Activated T-helper 9 cell treated with anti-CD3 and anti-CD28 coated beads, Interleukin-2, amount 50 U/mL, for 16 hours (primary cell): ENCODE results near the gene SHB.
"Not testable (repeated sequence)": the region's sequence is repeated elsewhere in the genome, so short reads cannot be mapped to it uniquely, and the experiment has no call there.

Experiments
- DNase-seq: peaks from one replicate; pipeline ENCODE4 v3.0.0-alpha.2; 2020; ENCODE audit warnings: low read depth

Gene SHB

GRCh38 chr9:38062498-38063362 lies 6.3 kb downstream of the SHB start:
- DNase-seq, result no peak

- no peak for DNase-seq
Measured at GRCh38 chr9:38062106-38062497, 6.9 kb downstream of the SHB start.

- no peak for DNase-seq
Measured at GRCh38 chr9:38061326-38061977, 7.6 kb downstream of the SHB start.

GRCh38 chr9:38060681-38061080 lies 8.3 kb downstream of the SHB start:
- DNase-seq, result no peak

GRCh38 chr9:38059233-38059936 lies 9.6 kb downstream of the SHB start:
- no peak for DNase-seq

GRCh38 chr9:38058452-38059232 lies 10.4 kb downstream of the SHB start:
- DNase-seq, result no peak

GRCh38 chr9:38057416-38058195 lies 11.4 kb downstream of the SHB start:
- no peak for DNase-seq

GRCh38 chr9:38054653-38055052 lies 14.4 kb downstream of the SHB start:
- no peak for DNase-seq

GRCh38 chr9:38053697-38054461 lies 15.1 kb downstream of the SHB start:
- DNase-seq, result no peak

- DNase-seq, result no peak
Measured at GRCh38 chr9:38051780-38052546, 17.1 kb downstream of the SHB start.

GRCh38 chr9:38048316-38048969 lies 20.6 kb downstream of the SHB start:
- DNase-seq, result no peak

GRCh38 chr9:38047301-38048251 lies 21.5 kb downstream of the SHB start:
- DNase-seq, result no peak

- DNase-seq, result no peak
Measured at GRCh38 chr9:38046661-38047300, 22.2 kb downstream of the SHB start.

- not testable (repeated sequence) for DNase-seq
Measured at GRCh38 chr9:38045939-38046338, 23.1 kb downstream of the SHB start.

- no peak for DNase-seq
Measured at GRCh38 chr9:38044706-38045105, 24.3 kb downstream of the SHB start.

- no peak for DNase-seq
Measured at GRCh38 chr9:38043931-38044623, 24.9 kb downstream of the SHB start.
